ENCODE data around the gene TNK2.
"Not testable (repeated sequence)": the region's sequence is repeated elsewhere in the genome, so short reads cannot be mapped to it uniquely, and the experiment has no call there.

The TNK2 gene

GRCh38 chr3:195877767-195878423, 30.5 kb downstream of the TNK2 start:
- H3K9ac ChIP-seq (ENCODE audit: low read depth in 1 of 2, low read length in 2 of 2): no peak overlapping the region
- H3K27me3 ChIP-seq (ENCODE audit: control insufficient read depth in 1 of 2, insufficient read depth in 2 of 2, low read length in 2 of 2): no peaks in the 10 kb centered on the region
- no peaks in the 10 kb centered on the region for H3K9me3 ChIP-seq (ENCODE audit: control insufficient read depth in 1 of 2, low read length in 2 of 2)
- H3K27ac ChIP-seq (ENCODE audit: low read depth, low read length): no peak overlapping the region
- peaks cover 21 to 22% of the 10 kb centered on the region in 2 donors for H3K4me1 ChIP-seq (ENCODE audit: control insufficient read depth in 1 of 2, insufficient read depth in 2 of 2, low read length in 2 of 2)
- no peak overlapping the region for H3K4me3 ChIP-seq (ENCODE audit: low read depth in 1 of 2, low read length in 2 of 2)
- peaks cover 0 to 27% of the 10 kb centered on the region in 2 donors for H3K36me3 ChIP-seq (ENCODE audit: control insufficient read depth in 1 of 2, insufficient read depth in 2 of 2, low read length in 2 of 2)

- Histone ChIP-seq H3K9ac (ENCODE audit: low read depth in 1 of 2, low read length in 2 of 2) (peak overlapping the region; percentile 22 to 25), H3K9me3 (ENCODE audit: control insufficient read depth in 1 of 2, low read length in 2 of 2) (no peaks in the 10 kb centered on the region), H3K4me1 (ENCODE audit: control insufficient read depth in 1 of 2, insufficient read depth in 2 of 2, low read length in 2 of 2) (peaks cover 21 to 22% of the 10 kb centered on the region in 2 donors), H3K36me3 (ENCODE audit: control insufficient read depth in 1 of 2, insufficient read depth in 2 of 2, low read length in 2 of 2) (peaks cover 0 to 26% of the 10 kb centered on the region in 2 donors), H3K4me3 (ENCODE audit: low read depth in 1 of 2, low read length in 2 of 2) (no peak overlapping the region), H3K27me3 (ENCODE audit: control insufficient read depth in 1 of 2, insufficient read depth in 2 of 2, low read length in 2 of 2) (no peaks in the 10 kb centered on the region), H3K27ac (ENCODE audit: low read depth, low read length) (no peak overlapping the region)
These were observed 31.1 kb downstream of the TNK2 start for GRCh38 chr3:195877136-195877715.

GRCh38 chr3:195876297-195877064, 31.9 kb downstream of the TNK2 start:
- Histone ChIP-seq H3K4me3 (ENCODE audit: low read depth in 1 of 2, low read length in 2 of 2) (peak overlapping the region in 1 of 2 donors; percentile 22), H3K36me3 (ENCODE audit: control insufficient read depth in 1 of 2, insufficient read depth in 2 of 2, low read length in 2 of 2) (peaks cover 0 to 20% of the 10 kb centered on the region in 2 donors), H3K9me3 (ENCODE audit: control insufficient read depth in 1 of 2, low read length in 2 of 2) (no peaks in the 10 kb centered on the region), H3K27ac (ENCODE audit: low read depth, low read length) (no peak overlapping the region), H3K27me3 (ENCODE audit: control insufficient read depth in 1 of 2, insufficient read depth in 2 of 2, low read length in 2 of 2) (no peaks in the 10 kb centered on the region), H3K9ac (ENCODE audit: low read depth in 1 of 2, low read length in 2 of 2) (peak overlapping the region in 1 of 2 donors; percentile 29), H3K4me1 (ENCODE audit: control insufficient read depth in 1 of 2, insufficient read depth in 2 of 2, low read length in 2 of 2) (peaks cover 21 to 22% of the 10 kb centered on the region in 2 donors)

- H3K9ac ChIP-seq (ENCODE audit: low read depth in 1 of 2, low read length in 2 of 2): peak overlapping the region in 1 of 2 donors; percentile 29
- H3K9me3 ChIP-seq (ENCODE audit: control insufficient read depth in 1 of 2, low read length in 2 of 2): no peaks in the 10 kb centered on the region
- no peaks in the 10 kb centered on the region for H3K27me3 ChIP-seq (ENCODE audit: control insufficient read depth in 1 of 2, insufficient read depth in 2 of 2, low read length in 2 of 2)
- H3K36me3 ChIP-seq (ENCODE audit: control insufficient read depth in 1 of 2, insufficient read depth in 2 of 2, low read length in 2 of 2): peaks cover 0 to 25% of the 10 kb centered on the region in 2 donors
- peak overlapping the region in 1 of 2 donors; percentile 22 for H3K4me3 ChIP-seq (ENCODE audit: low read depth in 1 of 2, low read length in 2 of 2)
- H3K27ac ChIP-seq (ENCODE audit: low read depth, low read length): no peak overlapping the region
- H3K4me1 ChIP-seq (ENCODE audit: control insufficient read depth in 1 of 2, insufficient read depth in 2 of 2, low read length in 2 of 2): peaks cover 21 to 22% of the 10 kb centered on the region in 2 donors
These were observed 32.7 kb downstream of the TNK2 start for GRCh38 chr3:195875482-195876236.

GRCh38 chr3:195873971-195874370, 34.4 kb downstream of the TNK2 start:
- H3K4me1 ChIP-seq (ENCODE audit: control insufficient read depth in 1 of 2, insufficient read depth in 2 of 2, low read length in 2 of 2): peaks cover 21 to 22% of the 10 kb centered on the region in 2 donors
- no peak overlapping the region for H3K27ac ChIP-seq (ENCODE audit: low read depth, low read length)
- peaks cover 0 to 30% of the 10 kb centered on the region in 2 donors for H3K36me3 ChIP-seq (ENCODE audit: control insufficient read depth in 1 of 2, insufficient read depth in 2 of 2, low read length in 2 of 2)

GRCh38 chr3:195873281-195873887, 35.0 kb downstream of the TNK2 start:
- Histone ChIP-seq H3K9me3 (ENCODE audit: control insufficient read depth in 1 of 2, low read length in 2 of 2) (no peaks in the 10 kb centered on the region), H3K4me3 (ENCODE audit: low read depth in 1 of 2, low read length in 2 of 2) (no peak overlapping the region), H3K27ac (ENCODE audit: low read depth, low read length) (no peak overlapping the region), H3K27me3 (ENCODE audit: control insufficient read depth in 1 of 2, insufficient read depth in 2 of 2, low read length in 2 of 2) (no peaks in the 10 kb centered on the region), H3K36me3 (ENCODE audit: control insufficient read depth in 1 of 2, insufficient read depth in 2 of 2, low read length in 2 of 2) (peaks cover 0 to 26% of the 10 kb centered on the region in 2 donors), H3K9ac (ENCODE audit: low read depth in 1 of 2, low read length in 2 of 2) (no peak overlapping the region), H3K4me1 (ENCODE audit: control insufficient read depth in 1 of 2, insufficient read depth in 2 of 2, low read length in 2 of 2) (peaks cover 21 to 22% of the 10 kb centered on the region in 2 donors)

More at GRCh38 chr3:195873971-195874370, 34.4 kb downstream of the TNK2 start:
- Histone ChIP-seq H3K4me3 (ENCODE audit: low read depth in 1 of 2, low read length in 2 of 2) (no peak overlapping the region), H3K9me3 (ENCODE audit: control insufficient read depth in 1 of 2, low read length in 2 of 2) (no peaks in the 10 kb centered on the region), H3K9ac (ENCODE audit: low read depth in 1 of 2, low read length in 2 of 2) (no peak overlapping the region), H3K27me3 (ENCODE audit: control insufficient read depth in 1 of 2, insufficient read depth in 2 of 2, low read length in 2 of 2) (no peaks in the 10 kb centered on the region)

- peaks cover 0 to 23% of the 10 kb centered on the region in 2 donors for H3K36me3 ChIP-seq (ENCODE audit: control insufficient read depth in 1 of 2, insufficient read depth in 2 of 2, low read length in 2 of 2)
- H3K27me3 ChIP-seq (ENCODE audit: control insufficient read depth in 1 of 2, insufficient read depth in 2 of 2, low read length in 2 of 2): no peaks in the 10 kb centered on the region
- H3K27ac ChIP-seq (ENCODE audit: low read depth, low read length): no peak overlapping the region
- H3K9ac ChIP-seq (ENCODE audit: low read depth in 1 of 2, low read length in 2 of 2): no peak overlapping the region
- H3K9me3 ChIP-seq (ENCODE audit: control insufficient read depth in 1 of 2, low read length in 2 of 2): no peaks in the 10 kb centered on the region
- H3K4me1 ChIP-seq (ENCODE audit: control insufficient read depth in 1 of 2, insufficient read depth in 2 of 2, low read length in 2 of 2): peaks cover 16 to 18% of the 10 kb centered on the region in 2 donors
- H3K4me3 ChIP-seq (ENCODE audit: low read depth in 1 of 2, low read length in 2 of 2): no peak overlapping the region
These were observed 35.6 kb downstream of the TNK2 start for GRCh38 chr3:195872800-195873199.

GRCh38 chr3:195872097-195872496, 36.3 kb downstream of the TNK2 start:
- no peak overlapping the region for H3K9ac ChIP-seq (ENCODE audit: low read depth in 1 of 2, low read length in 2 of 2)
- H3K9me3 ChIP-seq (ENCODE audit: control insufficient read depth in 1 of 2, low read length in 2 of 2): no peaks in the 10 kb centered on the region
- H3K27me3 ChIP-seq (ENCODE audit: control insufficient read depth in 1 of 2, insufficient read depth in 2 of 2, low read length in 2 of 2): no peaks in the 10 kb centered on the region
- peaks cover 0 to 20% of the 10 kb centered on the region in 2 donors for H3K36me3 ChIP-seq (ENCODE audit: control insufficient read depth in 1 of 2, insufficient read depth in 2 of 2, low read length in 2 of 2)
- H3K4me1 ChIP-seq (ENCODE audit: control insufficient read depth in 1 of 2, insufficient read depth in 2 of 2, low read length in 2 of 2): peaks cover 9 to 10% of the 10 kb centered on the region in 2 donors
- no peak overlapping the region for H3K27ac ChIP-seq (ENCODE audit: low read depth, low read length)
- no peak overlapping the region for H3K4me3 ChIP-seq (ENCODE audit: low read depth in 1 of 2, low read length in 2 of 2)

GRCh38 chr3:195871686-195872085, 36.7 kb downstream of the TNK2 start:
- not testable (repeated sequence) for H3K9me3 ChIP-seq (ENCODE audit: control insufficient read depth in 1 of 2, low read length in 2 of 2); H3K9ac ChIP-seq (ENCODE audit: low read depth in 1 of 2, low read length in 2 of 2); H3K4me1 ChIP-seq (ENCODE audit: control insufficient read depth in 1 of 2, insufficient read depth in 2 of 2, low read length in 2 of 2); H3K27ac ChIP-seq (ENCODE audit: low read depth, low read length); H3K27me3 ChIP-seq (ENCODE audit: control insufficient read depth in 1 of 2, insufficient read depth in 2 of 2, low read length in 2 of 2); H3K4me3 ChIP-seq (ENCODE audit: low read depth in 1 of 2, low read length in 2 of 2)
- H3K36me3 ChIP-seq (ENCODE audit: control insufficient read depth in 1 of 2, insufficient read depth in 2 of 2, low read length in 2 of 2): peaks cover 0 to 20% of the 10 kb centered on the region in 2 donors

All from duodenal mucosa (tissue), 2 donors.